Gastroesophageal sphincter (tissue), 3 donors: ENCODE results near the gene C10orf90.

Source experiments
- CTCF ChIP-seq, 4 experiments: fragments of 200-600 bp in 2 of 4; fragments of 450-650 bp in 2 of 4; sonication (generic) in 1 of 4; IDR thresholded peaks; one replicate each; pipeline ENCODE4 v1.5.1; 2017 to 2019; ENCODE audit warnings: antibody characterized with exemption in 4 of 4, mild to moderate bottlenecking in 2 of 4, moderate library complexity in 2 of 4
- EP300 ChIP-seq: sonication (generic); formaldehyde crosslinking; IDR thresholded peaks from one replicate; pipeline ENCODE4 v1.6.1; 2017; ENCODE audit warnings: antibody characterized with exemption, mild to moderate bottlenecking

GRCh38 chr10:126468876-126469643 lies 201.4 kb downstream of the C10orf90 start:
- TF ChIP-seq CTCF (IDR thresholded peaks at IDR 0.05) (no peak), EP300 (no peak)
